HG02870 (cell line): Measurements from ENCODE around the gene P3R3URF.

ENCODE experiments used
- ATAC-seq: cut with Tn5 transposase; IDR thresholded peaks from one replicate; pipeline ENCODE4 v1.9.1; 2021; ENCODE audit warnings: mild to moderate bottlenecking, moderate library complexity; ENCODE audit not compliant: unreplicated experiment

The P3R3URF gene

DNA sequence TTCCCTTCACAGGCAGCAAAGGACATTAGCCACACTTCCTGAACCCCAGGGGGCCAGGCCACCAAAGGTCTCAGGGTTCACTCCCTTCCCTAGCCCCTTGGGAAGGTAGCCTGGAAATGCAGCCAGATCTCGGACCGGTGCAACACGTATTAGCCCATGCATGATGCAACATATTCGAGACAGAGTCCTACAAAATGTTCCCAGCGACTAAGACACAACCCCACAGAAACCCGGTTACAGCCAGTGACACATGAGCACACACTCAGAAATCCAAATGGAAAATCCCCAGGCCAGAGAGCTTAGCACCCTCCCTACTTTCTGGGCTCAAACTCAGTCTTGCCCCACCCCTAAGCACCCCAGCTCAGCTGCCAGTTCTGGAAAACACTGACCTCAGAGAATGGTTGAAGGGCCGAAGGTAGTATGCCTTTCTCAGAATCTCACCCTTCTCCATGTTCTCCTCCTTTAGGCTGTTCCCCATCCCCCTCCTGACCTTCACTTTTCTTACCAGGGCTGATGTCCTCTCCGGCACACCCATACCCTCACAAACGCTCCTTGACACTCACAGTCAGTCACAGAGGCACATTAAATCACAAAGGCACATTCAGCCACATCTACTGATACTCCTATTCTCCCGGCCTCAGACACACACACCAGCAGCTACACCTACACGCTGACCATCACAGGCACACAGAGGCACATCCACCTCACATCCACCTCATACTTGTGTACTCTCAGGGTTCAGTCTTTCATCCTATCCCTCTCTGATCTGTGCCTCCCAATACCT, 1.6 kb downstream of the P3R3URF start, which contains the start of gene TSPAN1:
TSPAN1 (plus strand) TSS at position 640 of the 784 bp plus-strand sequence. CDS start 6,021 bp downstream, outside the sequence.
- ATAC-seq: no peak

DNA sequence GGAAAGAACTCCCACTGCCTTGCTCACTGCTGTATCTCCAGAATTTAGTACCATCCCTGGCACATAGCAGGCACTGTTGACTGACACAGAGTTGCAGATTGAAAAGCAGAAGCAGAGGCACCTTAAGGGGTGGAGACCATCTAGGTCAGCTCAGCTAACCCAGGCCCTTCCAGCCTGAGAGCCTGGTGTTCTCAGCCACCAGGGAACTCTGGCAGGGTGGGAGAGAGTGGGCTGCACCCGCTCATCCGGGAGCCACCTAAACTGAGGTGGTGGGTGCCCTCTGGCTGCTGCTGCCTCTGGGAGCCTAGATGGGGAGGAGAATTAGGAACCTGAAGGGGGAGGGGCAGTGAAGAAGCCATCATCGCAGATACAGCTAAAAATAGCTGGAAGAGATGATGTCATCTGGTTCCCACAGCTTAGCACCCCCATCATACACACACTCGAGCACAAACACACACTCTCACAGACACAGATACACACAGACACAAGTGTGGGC, 2.9 kb downstream of the P3R3URF start:
- no peak for ATAC-seq

DNA sequence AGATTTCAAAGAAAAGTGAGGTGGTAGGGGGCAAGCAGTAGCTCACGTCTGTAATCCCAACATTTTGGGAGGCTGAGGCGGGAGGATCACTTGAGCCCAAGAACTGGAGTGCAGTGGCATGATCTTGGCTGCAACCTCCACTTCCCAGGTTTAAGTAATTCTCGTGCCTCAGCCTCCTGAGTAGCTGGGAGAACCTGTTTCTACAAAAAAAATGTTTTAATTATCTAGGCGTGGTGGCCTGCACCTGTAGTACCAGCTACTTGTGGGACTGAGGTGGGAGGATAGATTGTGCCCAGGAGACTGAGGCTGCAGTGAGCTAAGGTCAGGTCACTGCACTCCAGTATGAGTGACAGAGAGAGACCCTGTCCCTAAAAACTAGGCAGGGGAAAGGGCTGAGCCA, 4.0 kb downstream of the P3R3URF start:
- ATAC-seq: no peak

DNA sequence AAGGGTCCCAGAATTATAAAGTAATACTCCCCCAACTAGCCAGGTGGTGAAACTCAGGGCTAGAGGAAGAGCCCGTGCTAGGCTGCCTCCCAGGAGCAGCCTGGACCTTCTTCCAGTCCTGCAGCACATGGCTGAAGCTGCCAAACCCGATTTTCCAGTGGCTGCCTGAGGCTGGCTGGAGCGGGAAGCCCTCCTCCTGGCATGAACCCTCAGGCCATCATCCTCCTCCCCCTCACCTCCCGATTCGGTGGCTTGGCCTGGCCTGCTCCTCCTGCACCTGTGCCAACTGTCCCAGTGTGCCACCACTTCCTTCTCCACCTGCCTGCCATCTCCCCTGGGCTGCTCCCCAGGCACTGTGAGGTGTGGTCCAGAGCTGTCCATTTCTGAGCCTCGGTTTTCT, 4.4 kb downstream of the P3R3URF start:
- ATAC-seq: no peak

DNA sequence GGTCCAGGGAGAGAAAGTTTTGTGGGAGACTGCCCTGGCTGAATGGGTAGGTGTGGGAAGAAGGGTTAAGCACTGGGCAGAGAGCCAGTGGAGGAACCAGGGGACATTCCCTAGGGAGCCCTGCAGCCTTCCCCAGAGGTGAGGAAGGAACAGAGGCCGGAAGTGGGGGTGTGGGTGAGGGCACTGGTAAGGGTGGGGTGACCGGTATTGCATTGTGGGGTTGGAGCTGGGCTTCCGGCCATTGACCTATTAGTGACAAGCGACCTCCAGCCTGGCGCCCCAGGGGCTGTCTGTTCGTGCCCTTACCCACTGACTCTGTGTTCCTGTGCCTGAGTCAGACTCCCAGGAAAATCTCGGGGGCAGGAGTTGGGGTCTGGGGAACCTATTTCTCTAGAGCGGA, 4.9 kb downstream of the P3R3URF start:
- no peak for ATAC-seq

DNA sequence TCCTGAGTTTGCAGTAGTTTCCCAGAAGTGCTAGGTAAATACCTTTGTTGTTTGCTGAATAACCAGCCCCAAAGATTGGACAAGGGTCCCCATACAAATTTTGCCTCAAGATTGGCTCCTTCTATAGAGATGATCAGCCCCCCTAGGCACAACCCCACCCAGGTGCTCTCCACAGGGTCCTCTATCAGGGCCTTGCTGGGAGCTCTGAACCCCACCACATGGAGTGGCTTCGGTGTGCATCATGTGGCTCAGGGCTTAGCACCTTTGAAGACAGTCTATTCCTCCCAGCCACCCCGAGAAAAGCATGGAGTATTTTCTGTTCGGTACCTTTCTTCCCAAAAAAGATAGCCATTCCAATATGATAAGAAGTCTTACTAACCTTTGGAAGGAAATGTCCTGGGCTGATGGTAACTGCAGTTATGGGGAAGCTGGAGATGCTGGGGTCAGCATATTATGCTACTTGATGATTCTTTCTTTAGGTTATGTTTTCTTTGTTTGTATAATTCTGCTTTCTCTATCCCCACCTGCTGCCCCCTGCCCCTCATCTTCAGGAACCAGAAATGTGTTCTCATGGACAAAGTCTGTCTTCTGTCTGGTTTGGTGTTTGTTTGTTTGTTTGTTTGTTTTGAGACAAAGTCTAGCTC, 6.4 kb downstream of the P3R3URF start:
- no peak for ATAC-seq

DNA sequence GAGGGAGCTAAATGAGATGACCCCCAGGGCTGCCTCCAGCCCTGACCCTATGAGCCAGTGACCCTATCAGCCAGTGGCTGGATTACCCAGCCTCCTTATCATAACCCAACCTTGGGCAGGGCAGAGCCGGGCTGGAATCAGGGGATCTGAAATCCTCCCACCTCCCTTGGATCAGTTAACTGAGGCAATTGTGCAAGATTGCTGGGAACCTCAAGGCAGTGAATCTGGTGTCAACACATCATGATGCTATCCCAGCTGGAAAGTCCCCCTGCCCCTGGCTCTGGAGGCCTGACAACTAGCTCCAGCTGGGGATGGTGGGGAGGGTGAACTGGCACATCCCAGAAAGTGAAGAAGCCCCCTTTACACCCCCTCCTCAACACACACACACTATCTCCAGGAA, 7.8 kb downstream of the P3R3URF start:
- ATAC-seq: no peak

DNA sequence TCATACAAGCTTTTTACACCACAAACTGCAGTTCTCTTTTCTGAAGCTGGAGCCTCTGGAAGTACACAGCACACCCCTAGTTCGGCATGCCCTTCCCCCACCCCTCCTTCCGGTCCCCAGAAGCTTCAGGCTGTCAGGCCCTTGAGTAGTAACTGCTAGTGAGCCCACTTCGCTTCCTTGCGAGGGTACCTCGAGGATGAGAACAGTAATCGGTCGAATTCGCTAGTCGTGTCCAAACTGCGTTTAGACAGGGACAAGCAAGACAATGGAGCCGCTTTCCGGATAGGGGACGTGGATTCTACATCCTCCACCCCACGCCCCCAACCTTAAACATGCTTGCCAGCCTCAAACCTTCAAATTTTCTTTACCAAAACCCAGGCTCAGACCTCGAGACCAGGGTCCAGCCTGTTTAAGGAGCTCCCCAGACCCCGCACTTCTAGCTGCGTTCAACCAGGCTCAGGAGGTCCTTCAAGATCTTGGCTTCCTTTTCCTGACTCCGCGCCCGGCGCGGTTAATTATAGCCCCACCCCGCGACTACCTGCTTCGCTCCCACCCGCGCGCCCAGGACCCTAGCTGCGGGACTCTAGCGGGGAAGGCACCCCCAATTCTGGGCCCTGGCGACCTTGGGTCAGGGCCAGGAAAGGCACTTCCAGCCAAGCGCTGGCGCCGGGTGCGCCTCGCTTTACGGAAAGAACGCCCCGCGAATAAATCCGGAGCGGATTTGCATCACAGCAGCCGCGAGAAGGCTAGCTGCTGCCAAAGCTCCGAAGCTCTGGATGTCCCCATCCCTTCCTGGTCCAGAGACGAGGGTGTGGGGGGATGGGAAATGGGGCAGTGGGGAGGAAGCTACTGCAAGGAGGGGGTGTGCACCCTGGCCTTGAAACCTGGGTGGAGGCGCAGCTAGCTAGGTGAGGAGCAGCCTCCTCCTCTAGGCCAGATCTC, 9.5 kb downstream of the P3R3URF start:
- ATAC-seq: no peak

DNA sequence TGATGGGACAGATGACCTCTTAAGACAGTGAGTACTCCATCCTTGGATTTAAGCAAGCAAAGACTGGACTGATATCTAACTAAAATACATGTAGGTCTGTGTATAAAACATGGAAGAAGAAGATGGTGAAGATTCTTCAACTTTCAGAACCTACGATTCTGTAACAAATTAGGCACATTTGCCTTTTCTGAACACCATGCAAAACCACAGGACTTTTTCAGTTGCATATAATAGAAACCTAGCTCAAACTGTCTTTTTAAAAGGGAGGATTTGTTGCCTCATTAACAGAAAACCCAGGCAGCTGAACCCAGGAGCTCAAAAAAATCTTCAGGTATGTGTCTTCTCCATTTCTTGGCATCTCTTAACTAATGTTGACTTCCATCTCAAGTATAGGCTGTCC, 16.1 kb downstream of the P3R3URF start:
- no peak for ATAC-seq

DNA sequence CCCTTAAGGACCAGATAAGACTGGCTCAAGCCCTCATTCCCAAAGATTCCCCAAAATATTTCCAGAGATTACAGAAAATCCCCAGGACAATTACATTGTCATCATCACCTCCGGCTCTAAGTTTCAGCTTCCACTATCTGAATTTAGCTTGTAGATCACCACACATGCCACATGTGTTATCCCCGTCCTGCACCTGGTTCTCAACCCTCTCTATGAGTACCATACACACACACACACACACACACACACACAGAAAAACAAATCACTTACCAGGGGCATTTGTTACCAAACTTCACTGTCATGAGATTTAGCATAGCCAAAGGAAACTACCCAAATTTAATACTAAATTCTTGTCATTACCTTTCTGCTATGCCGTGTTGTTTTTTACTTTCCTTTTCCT, 16.8 kb downstream of the P3R3URF start:
- no peak for ATAC-seq

DNA sequence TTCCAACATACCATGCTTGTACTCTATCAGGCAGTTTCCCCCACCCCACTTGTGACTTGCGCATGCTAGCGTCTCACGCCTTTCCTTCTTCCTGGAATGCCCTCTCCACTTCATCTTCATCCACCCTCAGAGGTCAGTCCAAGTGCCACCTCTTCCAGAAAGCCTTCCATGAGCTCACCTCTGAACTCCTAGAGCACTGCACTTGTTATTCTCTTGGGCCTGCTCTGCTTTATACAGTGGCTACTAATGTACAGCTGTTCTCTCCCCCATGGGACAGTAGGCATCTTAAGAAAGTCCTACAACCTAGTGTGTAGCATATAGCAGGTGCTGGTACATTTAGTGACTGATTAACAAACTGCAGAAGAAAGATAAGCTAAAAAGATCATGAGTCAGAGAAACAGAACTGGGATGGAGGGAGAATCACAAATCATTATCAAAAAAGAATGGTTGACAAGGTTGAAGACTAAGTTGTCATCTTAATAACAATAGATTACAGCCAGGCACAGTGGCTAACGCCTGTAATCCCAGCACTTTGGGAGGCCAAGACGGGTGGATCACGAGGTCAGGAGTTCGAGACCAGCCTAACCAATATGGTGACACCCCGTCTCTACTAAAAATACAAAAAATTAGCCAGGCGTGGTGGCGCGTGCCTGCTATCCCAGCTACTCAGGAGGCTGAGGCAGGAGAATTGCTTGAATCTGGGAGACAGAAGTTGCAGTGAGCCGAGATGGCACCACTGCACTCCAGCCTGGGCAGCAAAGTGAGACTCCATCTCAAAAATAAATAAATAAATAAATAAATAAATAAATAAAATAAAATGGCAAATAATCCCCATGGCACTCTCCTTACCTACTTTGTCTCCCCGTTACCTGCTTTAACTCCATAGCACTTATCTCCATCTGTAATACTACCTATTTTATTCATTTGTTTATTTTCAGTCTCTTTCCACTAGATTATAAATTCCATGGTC, 17.7 kb downstream of the P3R3URF start:
- no peak for ATAC-seq

DNA sequence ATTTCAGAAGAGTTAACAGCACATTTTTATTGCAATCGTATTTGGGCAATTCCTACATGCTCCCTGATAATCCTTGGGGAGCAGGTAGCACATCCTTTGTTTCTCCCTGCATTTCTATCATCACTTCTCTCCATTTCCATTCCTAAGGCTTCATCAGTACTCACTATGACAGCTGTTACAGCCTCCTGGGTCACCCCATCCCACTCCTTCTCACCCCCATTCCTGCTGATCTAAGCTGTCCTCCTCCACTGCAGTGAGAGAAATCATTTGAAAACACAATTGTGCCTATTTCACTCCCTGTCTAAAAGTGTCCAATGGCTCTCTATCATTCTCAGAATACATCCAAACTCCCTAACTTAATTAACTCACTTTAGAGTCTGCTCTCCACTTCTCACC, 18.4 kb downstream of the P3R3URF start:
- ATAC-seq: no peak

DNA sequence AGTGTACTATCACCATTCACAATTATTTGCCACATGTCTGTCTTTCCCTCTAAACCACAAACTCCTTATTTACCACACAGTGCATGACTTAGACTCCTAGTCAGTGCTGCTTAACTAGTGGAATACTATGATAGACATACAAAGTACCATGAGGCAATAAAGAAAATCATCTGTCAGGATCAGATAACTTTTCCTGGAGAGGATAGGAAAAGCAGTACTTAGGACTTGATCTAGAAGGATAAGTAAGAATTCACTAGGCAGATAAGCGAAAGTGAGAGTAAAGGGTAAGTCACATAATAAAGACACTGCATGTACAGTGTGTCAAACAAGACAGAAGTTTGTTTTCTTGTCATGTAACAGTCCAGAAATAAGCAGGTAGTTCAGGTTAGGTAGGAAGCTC, 22.6 kb downstream of the P3R3URF start:
- no peak for ATAC-seq

DNA sequence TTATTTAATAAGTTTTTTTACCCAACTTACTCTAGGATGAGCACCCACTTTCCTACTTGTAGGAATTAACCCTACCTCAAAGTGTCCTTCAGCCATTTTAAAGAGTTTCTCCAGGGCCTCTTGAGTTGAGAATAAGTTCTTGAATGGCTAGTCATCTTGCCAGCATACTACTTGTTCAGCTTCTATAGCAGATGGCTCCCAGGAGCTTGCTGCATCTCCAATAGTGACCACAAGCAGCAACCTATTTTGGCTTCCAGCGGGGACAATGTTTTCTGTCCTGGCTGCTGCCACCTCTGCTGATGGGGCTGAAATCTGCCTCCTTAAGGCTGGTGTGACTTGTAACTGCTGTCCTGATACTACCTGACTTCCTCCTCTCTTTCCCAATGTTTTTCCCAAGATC, 23.1 kb downstream of the P3R3URF start:
- no peak for ATAC-seq

DNA sequence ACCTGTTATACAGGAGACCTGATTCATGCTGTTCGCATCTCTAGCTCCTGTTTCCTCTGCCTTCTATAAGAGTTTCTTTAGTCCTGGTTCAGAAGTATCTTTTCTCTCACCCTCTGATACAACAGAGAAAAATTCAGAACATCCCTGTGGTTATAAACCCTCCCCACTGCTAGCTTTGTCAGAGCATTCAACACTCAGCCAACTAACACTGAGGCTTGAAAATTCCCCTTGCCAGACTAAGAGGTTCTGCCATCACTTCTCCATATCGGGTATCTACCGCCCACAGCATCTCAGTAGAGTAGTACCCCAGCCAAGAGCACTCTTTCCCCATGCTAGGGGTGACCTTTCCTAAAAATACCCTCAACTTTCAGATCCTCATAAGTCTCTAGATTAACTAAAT, 24.3 kb downstream of the P3R3URF start:
- no peak for ATAC-seq

DNA sequence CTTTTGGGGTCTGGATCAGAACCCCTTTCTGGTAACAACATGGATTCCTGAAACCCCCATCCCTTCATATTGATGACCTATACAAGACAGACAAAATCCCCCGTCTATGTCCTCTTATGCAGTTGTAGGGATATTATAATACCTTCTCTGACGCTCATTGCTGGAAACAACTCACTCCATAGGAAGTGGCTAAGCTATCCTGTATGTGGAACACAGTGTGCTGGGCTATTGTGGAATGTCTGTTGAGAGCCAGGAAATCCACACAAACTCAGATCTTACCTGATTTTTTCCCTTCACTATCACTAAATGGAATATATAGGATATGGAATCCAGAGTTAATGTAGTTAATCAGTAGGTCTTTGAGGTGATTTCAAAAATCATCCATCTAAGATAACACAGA, 26.2 kb downstream of the P3R3URF start:
- ATAC-seq: no peak

DNA sequence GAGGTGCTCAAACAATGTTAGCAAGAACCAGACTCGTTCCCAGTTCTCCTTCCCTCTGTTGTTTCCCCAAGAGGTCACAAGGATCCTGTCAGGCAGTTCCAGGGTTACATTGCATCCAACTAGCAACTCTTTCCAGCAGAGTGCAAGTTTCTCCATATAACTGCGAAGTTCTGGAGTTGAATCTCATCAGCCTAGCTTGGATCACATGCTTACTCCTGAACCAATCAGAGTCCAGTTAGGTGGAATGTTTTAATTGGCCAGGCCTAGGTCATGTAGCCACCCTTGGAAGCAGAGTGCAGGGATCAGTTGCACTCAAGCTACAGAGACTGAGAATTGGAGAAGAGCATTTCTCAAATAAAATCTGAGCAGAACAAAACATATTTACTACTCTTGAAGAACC, 28.0 kb downstream of the P3R3URF start:
- no peak for ATAC-seq

DNA sequence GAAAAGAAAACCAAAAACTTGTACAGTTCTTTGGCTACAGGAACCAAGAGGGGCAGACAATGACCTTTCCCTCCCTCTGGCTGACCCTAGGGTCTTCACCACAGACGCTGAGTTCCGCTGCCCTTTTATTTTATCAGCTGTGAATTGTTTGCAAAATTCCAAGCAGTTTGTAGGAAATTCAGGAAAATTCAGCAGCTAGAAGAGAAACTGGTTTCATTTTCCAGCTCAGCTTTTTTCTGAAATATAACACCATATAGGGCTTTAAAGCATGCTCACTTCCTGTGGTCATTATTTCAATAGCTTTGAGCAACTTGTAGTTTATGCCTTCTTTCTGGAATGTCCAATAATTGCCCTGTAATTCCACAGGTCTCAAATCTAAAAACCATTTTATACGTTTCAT, 38.4 kb downstream of the P3R3URF start:
- ATAC-seq: no peak

DNA sequence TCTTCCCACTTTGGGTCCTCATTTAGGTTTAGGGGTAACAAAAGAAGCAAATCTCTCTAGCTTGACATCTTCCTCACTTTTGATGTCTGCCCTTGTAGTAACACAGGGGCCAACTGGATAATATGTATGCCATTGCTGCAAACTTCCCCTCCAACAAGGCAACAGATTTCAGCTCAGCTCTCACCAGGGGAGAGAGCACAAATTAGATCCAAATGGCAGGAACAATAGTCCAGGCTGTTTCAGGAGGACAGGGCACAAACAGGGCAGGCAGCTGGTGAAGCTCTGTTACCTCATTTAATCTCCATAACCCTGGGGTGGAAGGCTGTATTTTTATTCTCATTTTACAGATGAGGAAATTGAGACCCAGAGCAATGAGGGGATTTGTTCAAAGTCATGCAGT, 39.6 kb downstream of the P3R3URF start:
- no peak for ATAC-seq

DNA sequence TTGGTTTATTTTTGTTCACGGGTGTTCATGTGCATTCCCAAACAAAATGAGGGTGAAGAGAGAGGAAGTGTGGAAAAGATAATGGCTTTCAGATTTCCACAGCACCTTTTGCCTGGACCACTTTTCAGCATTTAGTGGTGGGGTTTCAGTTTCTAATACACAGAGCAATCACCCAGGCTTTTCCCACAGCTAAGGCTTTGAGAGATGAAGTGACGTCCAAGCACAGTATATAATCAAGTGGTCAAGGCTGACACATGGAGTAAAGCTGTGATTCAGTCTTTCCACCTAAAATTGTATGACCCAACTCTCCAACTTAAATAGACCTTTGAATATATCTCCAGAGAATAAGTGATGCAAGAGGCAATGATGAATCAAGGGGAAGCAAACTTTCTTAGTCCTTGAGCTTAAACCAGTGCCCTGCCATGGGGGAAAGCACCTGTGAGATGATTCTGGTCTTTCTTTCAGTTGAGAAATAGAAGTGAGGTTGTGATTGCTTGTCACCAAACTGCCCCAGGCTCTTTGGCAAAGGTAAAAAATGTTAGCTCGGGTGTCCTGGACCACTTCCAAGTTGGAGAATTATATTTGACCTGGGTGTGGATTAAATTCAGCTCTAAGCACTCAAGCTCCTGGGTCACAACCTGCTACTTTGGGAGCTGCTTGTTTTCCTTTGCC, 41.5 kb downstream of the P3R3URF start:
- ATAC-seq: no peak
